ENCODE results near the gene NR2F6. TPM values are rescaled to one million over a fixed set of nuclear protein-coding genes. Genes with fewer than 3 reads are reported as not detected.

The NR2F6 gene
- total RNA-seq, 1 experiment from 2014 or later: 96.5 TPM

DNA sequence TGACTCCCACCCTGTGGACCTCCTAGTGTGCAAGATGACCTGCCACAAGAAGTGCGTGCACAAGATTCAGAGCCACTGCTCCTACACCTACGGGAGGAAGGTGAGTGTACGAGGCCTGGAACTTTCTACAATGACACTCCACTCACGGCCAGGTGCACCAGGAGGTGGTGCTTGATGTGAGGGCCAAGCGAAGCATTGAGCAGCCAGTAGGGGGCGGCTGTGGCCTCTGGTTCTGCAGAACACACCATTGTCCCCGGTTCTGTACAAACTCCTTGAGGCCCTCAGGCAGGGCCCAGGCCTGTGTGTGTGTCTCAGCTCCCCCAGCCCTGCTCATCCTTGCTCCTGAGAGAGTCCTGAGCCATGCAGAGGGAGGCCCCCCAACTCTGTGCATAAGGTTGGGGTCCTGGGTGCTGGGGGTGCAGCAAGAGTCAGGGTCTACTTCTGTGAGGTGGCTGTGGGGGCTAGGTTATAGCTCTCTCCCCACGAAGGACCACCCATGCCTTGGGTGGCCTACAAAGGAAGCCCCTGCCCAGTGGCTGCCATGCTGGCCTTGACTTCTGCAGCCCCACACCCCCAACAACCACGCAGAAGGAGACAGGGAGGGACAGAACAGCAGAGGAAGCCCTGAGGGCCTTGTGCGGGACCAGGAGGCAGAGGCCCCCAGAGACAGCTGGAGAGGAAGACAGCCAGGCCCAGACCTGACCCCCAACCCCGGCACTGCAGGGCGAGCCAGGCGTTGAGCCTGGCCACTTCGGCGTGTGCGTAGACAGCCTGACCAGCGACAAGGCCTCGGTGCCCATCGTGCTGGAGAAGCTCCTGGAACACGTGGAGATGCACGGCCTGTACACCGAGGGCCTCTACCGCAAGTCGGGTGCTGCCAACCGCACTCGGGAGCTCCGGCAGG, 40.2 kb downstream of the NR2F6 start:
- no peaks in the 10 kb centered on the region for H3K4me1 Mint-ChIP-seq (ENCODE audit: low read depth, unreplicated experiment)
- CTCF ChIA-PET: interaction anchor here (1.3 kb wide), 1 partner anchor 77 kb away, joined by 6 read pairs; the partner anchor contains the start of gene ANKLE1
- H3K27ac Mint-ChIP-seq (ENCODE audit: unreplicated experiment): no peak overlapping the region
- peak; percentile 59 to 73 for DNase-seq
- Histone ChIP-seq H3K9me3 (no peaks in the 10 kb centered on the region), H3K4me3 (ENCODE audit: low read depth, low read length) (no peak overlapping the region), H3K36me3 (ENCODE audit: control insufficient read depth, insufficient read depth, low read length) (no peaks in the 10 kb centered on the region), H3K27me3 (replicated peaks; ENCODE audit: control insufficient read depth, insufficient read depth, low read length) (no peaks in the 10 kb centered on the region), H3K4me1 (no peaks in the 10 kb centered on the region)
- no peak overlapping the region for H3K4me3 Mint-ChIP-seq (ENCODE audit: unreplicated experiment)
- no TSS peak for BruUV-seq (replicated peaks)
- no peaks in the 10 kb centered on the region for H3K9me3 Mint-ChIP-seq (ENCODE audit: unreplicated experiment)
- no peaks in the 10 kb centered on the region for H3K27me3 Mint-ChIP-seq (ENCODE audit: insufficient read depth, unreplicated experiment)
- peaks cover 34% of the 10 kb centered on the region for H3K36me3 Mint-ChIP-seq (ENCODE audit: insufficient read depth, unreplicated experiment)
- TF ChIP-seq, protein P1, sequence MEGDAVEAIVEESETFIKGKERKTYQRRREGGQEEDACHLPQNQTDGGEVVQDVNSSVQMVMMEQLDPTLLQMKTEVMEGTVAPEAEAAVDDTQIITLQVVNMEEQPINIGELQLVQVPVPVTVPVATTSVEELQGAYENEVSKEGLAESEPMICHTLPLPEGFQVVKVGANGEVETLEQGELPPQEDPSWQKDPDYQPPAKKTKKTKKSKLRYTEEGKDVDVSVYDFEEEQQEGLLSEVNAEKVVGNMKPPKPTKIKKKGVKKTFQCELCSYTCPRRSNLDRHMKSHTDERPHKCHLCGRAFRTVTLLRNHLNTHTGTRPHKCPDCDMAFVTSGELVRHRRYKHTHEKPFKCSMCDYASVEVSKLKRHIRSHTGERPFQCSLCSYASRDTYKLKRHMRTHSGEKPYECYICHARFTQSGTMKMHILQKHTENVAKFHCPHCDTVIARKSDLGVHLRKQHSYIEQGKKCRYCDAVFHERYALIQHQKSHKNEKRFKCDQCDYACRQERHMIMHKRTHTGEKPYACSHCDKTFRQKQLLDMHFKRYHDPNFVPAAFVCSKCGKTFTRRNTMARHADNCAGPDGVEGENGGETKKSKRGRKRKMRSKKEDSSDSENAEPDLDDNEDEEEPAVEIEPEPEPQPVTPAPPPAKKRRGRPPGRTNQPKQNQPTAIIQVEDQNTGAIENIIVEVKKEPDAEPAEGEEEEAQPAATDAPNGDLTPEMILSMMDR (IDR thresholded peaks at IDR 0.05; ENCODE audit: insufficient read depth in 1 of 2, low read depth in 1 of 2, low read length in 1 of 2, severe bottlenecking in 1 of 2, unreplicated experiment in 1 of 2): peak; percentile 54 to 86
- POLR2A ChIA-PET: interaction anchor here (0.9 kb wide), 1 partner anchor 10 kb away, joined by 3 read pairs; the partner anchor contains the start of gene USE1
- intact Hi-C loops (cut with micrococcal nuclease; ENCODE audit: unreplicated experiment): loop anchor here (1.0 kb wide), 1 partner anchor 77 kb away; no protein-coding TSS in a partner anchor

- Mint-ChIP-seq H3K4me3 (ENCODE audit: unreplicated experiment) (no peak overlapping the region), H3K27ac (ENCODE audit: unreplicated experiment) (no peak overlapping the region), H3K9me3 (ENCODE audit: unreplicated experiment) (no peaks in the 10 kb centered on the region), H3K27me3 (ENCODE audit: insufficient read depth, unreplicated experiment) (no peaks in the 10 kb centered on the region), H3K4me1 (ENCODE audit: low read depth, unreplicated experiment) (no peaks in the 10 kb centered on the region), H3K36me3 (ENCODE audit: insufficient read depth, unreplicated experiment) (peaks cover 36% of the 10 kb centered on the region)
- intact Hi-C loops (cut with micrococcal nuclease; ENCODE audit: unreplicated experiment): no loop called here
- no peak for DNase-seq
- no peaks in the 10 kb centered on the region for H3K4me1 ChIP-seq
- TF ChIP-seq, protein P1 (IDR thresholded peaks at IDR 0.05; ENCODE audit: insufficient read depth in 1 of 2, low read depth in 1 of 2, low read length in 1 of 2, severe bottlenecking in 1 of 2, unreplicated experiment in 1 of 2): no peak
- POLR2A ChIA-PET: no interaction called here
- no peak overlapping the region for H3K4me3 ChIP-seq (ENCODE audit: low read depth, low read length)
- no peaks in the 10 kb centered on the region for H3K9me3 ChIP-seq
- BruUV-seq (replicated peaks): no TSS peak
- H3K27me3 ChIP-seq (replicated peaks; ENCODE audit: control insufficient read depth, insufficient read depth, low read length): no peaks in the 10 kb centered on the region
- CTCF ChIA-PET: interaction anchor here (0.7 kb wide), 1 partner anchor 9 kb away, joined by 3 read pairs; no protein-coding TSS in a partner anchor
- no peaks in the 10 kb centered on the region for H3K36me3 ChIP-seq (ENCODE audit: control insufficient read depth, insufficient read depth, low read length)
Measured at GRCh38 chr19:17202713-17203112, 43.0 kb downstream of the NR2F6 start.

DNA sequence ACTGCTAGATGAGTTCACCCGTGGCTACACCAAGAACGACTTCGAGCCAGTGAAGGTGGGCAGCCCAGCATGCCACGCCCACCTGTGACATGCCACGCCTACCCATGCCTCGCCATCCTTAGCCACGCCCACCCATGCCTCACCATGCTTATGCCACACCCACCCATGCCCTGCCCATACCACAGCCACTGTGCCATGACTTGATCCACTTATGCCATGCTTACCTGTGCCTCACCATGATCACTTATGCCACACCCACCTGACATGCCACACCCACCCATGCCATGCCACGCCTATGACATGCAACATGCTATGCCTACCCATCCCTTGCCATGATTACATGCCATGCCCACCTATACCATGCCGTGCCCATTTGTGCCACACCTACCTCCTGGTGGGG, 43.5 kb downstream of the NR2F6 start:
- Mint-ChIP-seq H3K9me3 (ENCODE audit: unreplicated experiment) (no peaks in the 10 kb centered on the region), H3K27ac (ENCODE audit: unreplicated experiment) (no peak overlapping the region), H3K4me1 (ENCODE audit: low read depth, unreplicated experiment) (no peaks in the 10 kb centered on the region), H3K27me3 (ENCODE audit: insufficient read depth, unreplicated experiment) (no peaks in the 10 kb centered on the region), H3K4me3 (ENCODE audit: unreplicated experiment) (no peak overlapping the region), H3K36me3 (ENCODE audit: insufficient read depth, unreplicated experiment) (peaks cover 34% of the 10 kb centered on the region)
- intact Hi-C loops (cut with micrococcal nuclease; ENCODE audit: unreplicated experiment): no loop called here
- POLR2A ChIA-PET: no interaction called here
- H3K36me3 ChIP-seq (ENCODE audit: control insufficient read depth, insufficient read depth, low read length): no peaks in the 10 kb centered on the region
- no peak overlapping the region for H3K4me3 ChIP-seq (ENCODE audit: low read depth, low read length)
- no peaks in the 10 kb centered on the region for H3K27me3 ChIP-seq (replicated peaks; ENCODE audit: control insufficient read depth, insufficient read depth, low read length)
- no TSS peak for BruUV-seq (replicated peaks)
- no peak for DNase-seq
- H3K9me3 ChIP-seq: no peaks in the 10 kb centered on the region
- TF ChIP-seq, protein P1 (IDR thresholded peaks at IDR 0.05; ENCODE audit: insufficient read depth in 1 of 2, low read depth in 1 of 2, low read length in 1 of 2, severe bottlenecking in 1 of 2, unreplicated experiment in 1 of 2): no peak
- no peaks in the 10 kb centered on the region for H3K4me1 ChIP-seq
- CTCF ChIA-PET: no interaction called here
